ENCODE data around the gene ZBTB45.
"Not testable (repeated sequence)": the region's sequence is repeated elsewhere in the genome, so short reads cannot be mapped to it uniquely, and the experiment has no call there.

The ZBTB45 gene

GRCh38 chr19:58477130-58477529 is 42.5 kb downstream of the ZBTB45 start:
- FAIRE-seq (no peak), DNase-seq (ENCODE audit: insufficient read length, low spot score) (no peak)

- DNase-seq (ENCODE audit: insufficient read length, low spot score) = no peak
- no peak for FAIRE-seq
Observed at GRCh38 chr19:58476498-58477015, 43.1 kb downstream of the ZBTB45 start.

- FAIRE-seq = peak; percentile 98
- DNase-seq (ENCODE audit: insufficient read length, low spot score) = peak; percentile 94
Observed at GRCh38 chr19:58475714-58476497, 43.7 kb downstream of the ZBTB45 start, which contains the start of gene ZNF446. TSS of gene ZNF446 (plus strand) at chr19:58476352. CDS start at chr19:58477219, 867 bp downstream.

- DNase-seq (ENCODE audit: insufficient read length, low spot score) (no peak), FAIRE-seq (no peak)
Observed at GRCh38 chr19:58474997-58475713, 44.5 kb downstream of the ZBTB45 start.

- DNase-seq (ENCODE audit: insufficient read length, low spot score) (no peak), FAIRE-seq (no peak)
Observed at GRCh38 chr19:58474291-58474996, 45.2 kb downstream of the ZBTB45 start.

GRCh38 chr19:58473775-58474174 is 45.8 kb downstream of the ZBTB45 start:
- no peak for DNase-seq (ENCODE audit: insufficient read length, low spot score)
- FAIRE-seq = no peak

- no peak for DNase-seq (ENCODE audit: insufficient read length, low spot score)
Observed at GRCh38 chr19:58471736-58472135, 47.9 kb downstream of the ZBTB45 start.

GRCh38 chr19:58470837-58471543 is 48.6 kb downstream of the ZBTB45 start:
- DNase-seq (ENCODE audit: insufficient read length, low spot score) = not testable (repeated sequence)
- peak; percentile 23 for FAIRE-seq

More at GRCh38 chr19:58471736-58472135, 47.9 kb downstream of the ZBTB45 start:
- no peak for FAIRE-seq

- FAIRE-seq (no peak), DNase-seq (ENCODE audit: insufficient read length, low spot score) (no peak)
Observed at GRCh38 chr19:58469241-58470013, 50.2 kb downstream of the ZBTB45 start.

- DNase-seq (ENCODE audit: insufficient read length, low spot score) (no peak), FAIRE-seq (no peak)
Observed at GRCh38 chr19:58468216-58468839, 51.3 kb downstream of the ZBTB45 start.

- peak; percentile 79 for FAIRE-seq
- peak; percentile 97 for DNase-seq (ENCODE audit: insufficient read length, low spot score)
Observed at GRCh38 chr19:58466760-58467589, 52.6 kb downstream of the ZBTB45 start, which contains the start of gene ZNF324. TSS of gene ZNF324 (plus strand) at chr19:58467080. CDS start at chr19:58469186, 2,106 bp downstream.

- DNase-seq (ENCODE audit: insufficient read length, low spot score) = no peak
- FAIRE-seq = no peak
Observed at GRCh38 chr19:58466089-58466759, 53.4 kb downstream of the ZBTB45 start.

All from HTR-8/SVneo (cell line).